ENCODE measurements around the gene SUGCT.

- no peak for TF ChIP-seq CTCF (conservative IDR thresholded peaks at IDR 0.05; ENCODE audit: low read depth, low read length)
- TF ChIP-seq EZH2 (IDR thresholded peaks at IDR 0.05; ENCODE audit: borderline replicate concordance, low read depth, low read length, poor library complexity, severe bottlenecking): no peak
Observed at GRCh38 chr7:40833191-40833887, 698.5 kb downstream of the SUGCT start.

Measured in A673 (cell line).